Fibroblast of skin of scalp (primary cell): ENCODE results near the gene ENDOG.
"Not testable (repeated sequence)": the region's sequence is repeated elsewhere in the genome, so short reads cannot be mapped to it uniquely, and the experiment has no call there.

Experiments used
- DNase-seq: peaks from one replicate; pipeline ENCODE4 v3.0.0-alpha.2; 2013

The ENDOG gene

GRCh38 chr9:128829477-128830251 lies 11.4 kb downstream of the ENDOG start, which contains the start of gene SPOUT1:
Gene SPOUT1 (minus strand): TSS chr9:128829794. CDS start chr9:128829780, 14 bp downstream.
- peak; percentile 91 for DNase-seq

DNA sequence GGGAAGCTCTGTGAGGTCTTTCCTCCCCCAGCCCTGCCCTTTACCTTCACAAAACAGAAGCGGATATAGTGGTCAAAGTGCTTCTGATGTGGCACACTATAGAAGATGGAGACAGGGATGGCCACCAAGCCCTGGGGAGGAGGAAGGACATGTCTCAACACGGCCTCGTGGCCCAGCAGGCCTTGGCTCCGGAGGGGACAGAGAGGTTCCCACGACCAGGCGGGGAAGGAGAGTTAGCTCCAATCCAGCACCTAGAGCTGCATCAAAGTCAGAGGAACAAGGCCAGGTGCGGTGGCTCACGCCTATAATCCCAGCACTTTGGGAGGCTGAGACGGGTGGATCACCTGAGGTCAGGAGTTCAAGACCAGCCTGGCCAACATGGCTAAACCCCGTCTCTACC lies 15.4 kb downstream of the ENDOG start:
- no peak for DNase-seq

GRCh38 chr9:128835246-128836210 lies 17.2 kb downstream of the ENDOG start:
- no peak for DNase-seq

GRCh38 chr9:128836509-128837145 lies 18.3 kb downstream of the ENDOG start:
- DNase-seq = no peak

DNA sequence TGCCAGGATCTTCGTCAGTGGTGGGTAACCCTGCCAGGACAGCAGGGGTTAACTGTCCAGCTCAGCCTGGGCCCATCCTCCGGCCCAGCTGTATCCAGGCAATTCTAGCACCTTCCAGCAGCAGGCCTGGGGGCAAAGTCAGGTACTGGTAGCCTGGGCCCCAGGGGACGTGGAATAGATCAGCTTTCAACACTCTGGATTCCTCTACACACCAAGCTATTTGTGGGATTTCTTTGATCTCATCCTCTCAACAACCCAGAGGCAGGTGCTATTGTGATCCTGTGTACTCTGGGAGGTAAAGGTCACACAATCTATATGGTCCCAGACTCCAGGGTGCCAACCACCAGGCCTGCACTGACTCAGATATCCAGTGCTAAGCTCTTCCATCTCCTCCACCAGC lies 20.0 kb downstream of the ENDOG start:
- no peak for DNase-seq

GRCh38 chr9:128840524-128840923 lies 22.2 kb downstream of the ENDOG start:
- no peak for DNase-seq

DNA sequence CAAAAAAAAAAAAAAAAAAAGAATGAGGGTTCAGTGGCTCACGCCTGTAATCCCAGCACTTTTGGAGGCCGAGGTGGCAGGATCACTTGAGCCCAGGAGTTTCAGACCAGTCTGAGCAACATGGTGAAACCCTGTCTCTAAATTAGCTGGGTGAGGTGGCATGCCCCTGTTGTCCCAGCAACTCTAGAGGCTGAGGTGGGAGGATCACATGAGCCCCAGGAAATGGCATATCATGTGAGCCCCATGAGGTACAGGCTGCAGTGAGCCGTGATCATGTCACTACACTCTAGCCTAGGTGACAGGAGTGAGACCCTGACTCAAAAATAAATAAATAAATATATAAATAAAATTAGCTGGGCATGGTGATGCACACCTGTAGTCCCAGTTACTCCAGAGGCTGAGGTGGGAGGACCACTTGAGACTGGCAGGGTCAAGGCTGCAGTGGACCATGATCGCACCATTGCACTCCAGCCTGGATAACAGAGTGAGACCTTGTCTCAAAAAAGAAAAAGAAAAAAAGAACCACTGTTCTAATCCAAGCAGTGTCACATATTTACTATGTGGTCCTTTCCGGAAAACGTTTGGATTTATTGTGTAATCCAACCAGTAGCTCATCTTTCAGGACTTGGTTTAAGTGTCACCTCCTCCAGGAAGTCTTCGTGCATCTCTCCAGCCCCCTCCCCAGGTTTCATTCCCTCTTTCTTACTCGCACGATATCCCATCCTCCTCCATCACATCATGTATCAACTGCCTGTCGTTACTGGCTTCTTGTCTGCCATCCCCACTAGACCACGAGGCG lies 23.6 kb downstream of the ENDOG start:
- no peak for DNase-seq

DNA sequence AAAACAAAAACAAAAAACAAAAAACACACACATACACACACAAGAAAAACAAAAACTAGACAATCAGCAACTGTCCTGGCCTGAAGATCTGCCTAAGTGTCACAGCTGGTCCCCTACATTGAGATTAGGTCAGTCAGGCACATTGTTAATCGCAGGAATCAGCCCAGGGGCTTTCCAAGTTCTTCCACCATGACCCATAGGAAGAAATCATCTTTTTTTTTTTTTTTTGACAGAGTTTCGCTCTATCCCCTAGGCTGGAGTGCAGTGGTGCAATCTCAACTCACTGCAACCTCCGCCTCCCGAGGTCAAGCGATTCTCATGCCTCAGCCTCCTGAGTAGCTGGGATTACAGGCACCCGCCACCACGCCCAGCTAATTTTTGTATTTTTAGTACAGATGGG lies 24.9 kb downstream of the ENDOG start:
- DNase-seq = not testable (repeated sequence)

GRCh38 chr9:128845186-128845931 lies 27.1 kb downstream of the ENDOG start:
- no peak for DNase-seq

- no peak for DNase-seq
Observed at GRCh38 chr9:128846680-128847030, 28.4 kb downstream of the ENDOG start.

DNA sequence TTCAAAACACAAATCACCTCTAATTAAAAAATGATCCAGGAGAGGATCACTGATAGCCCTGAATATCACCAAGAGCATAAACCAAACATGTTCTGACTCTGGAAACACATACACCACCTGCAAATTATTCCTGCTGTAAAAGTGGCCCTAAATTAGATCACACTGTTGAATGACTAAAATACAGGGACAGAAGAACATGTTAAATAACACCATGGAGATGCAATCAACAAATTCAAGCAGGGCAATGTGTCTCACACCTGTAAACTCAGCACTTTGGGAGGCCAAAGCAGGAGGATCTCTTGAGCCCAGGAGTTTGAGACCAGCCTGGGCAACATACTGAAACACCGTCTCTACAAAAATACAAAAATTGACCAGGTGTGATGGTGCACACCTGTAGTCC lies 29.5 kb downstream of the ENDOG start:
- no peak for DNase-seq

- DNase-seq = not testable (repeated sequence)
Observed at GRCh38 chr9:128851024-128851423, 32.7 kb downstream of the ENDOG start.

DNA sequence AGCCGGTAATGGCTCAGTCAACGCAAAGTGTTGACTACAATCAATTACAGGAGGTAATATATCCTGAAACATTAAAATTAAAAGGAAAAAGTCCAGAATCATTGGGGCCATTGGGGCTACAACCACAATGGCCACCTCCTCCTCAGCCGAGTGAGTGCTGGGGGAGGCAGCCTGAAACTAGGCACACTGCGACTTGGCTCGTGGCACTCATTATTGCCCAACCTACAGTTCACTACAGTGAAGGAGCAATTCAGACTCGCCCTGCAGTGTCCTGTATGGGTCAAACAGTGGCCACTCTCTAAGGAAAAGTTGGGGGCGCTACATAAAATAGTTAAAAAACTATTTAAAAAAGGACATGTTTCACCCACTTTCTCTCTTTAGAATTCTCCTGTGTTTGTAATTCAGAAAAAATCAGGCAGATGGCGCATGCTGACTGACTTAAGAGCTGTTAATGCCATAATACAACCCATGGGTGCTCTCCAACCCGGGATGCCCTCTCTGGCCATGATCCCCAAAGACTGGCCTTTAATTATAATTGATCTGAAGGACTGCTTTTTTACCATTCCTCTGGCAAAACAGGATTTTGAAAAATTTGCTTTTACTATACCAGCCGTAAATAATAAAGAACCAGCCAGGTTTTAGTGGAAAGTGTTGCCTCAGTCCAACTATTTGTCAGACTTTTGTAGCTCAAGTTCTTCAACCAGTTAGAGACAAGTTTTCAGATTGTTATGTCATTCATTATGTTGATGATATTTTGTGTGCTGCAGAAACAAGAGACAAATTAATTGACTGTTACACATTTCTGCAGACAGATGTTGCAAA lies 33.7 kb downstream of the ENDOG start:
- peak; percentile 37 for DNase-seq

DNA sequence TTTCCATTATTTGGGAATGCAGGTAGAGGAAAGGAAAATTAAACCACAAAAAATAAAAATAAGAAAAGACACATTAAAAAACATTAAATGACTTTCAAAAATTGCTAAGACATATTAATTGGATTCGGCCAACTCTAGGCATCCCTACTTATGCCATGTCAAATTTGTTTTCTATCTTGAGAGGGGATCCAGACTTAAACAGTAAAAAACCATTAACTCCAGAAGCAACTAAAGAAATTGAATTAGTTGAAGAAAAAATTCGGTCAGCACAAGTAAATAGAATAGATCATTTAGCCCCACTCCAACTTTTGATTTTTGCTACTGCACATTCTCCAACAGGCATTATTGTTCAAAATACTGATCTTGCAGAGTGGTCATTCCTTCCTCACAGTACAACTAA lies 34.3 kb downstream of the ENDOG start:
- DNase-seq = not testable (repeated sequence)

DNA sequence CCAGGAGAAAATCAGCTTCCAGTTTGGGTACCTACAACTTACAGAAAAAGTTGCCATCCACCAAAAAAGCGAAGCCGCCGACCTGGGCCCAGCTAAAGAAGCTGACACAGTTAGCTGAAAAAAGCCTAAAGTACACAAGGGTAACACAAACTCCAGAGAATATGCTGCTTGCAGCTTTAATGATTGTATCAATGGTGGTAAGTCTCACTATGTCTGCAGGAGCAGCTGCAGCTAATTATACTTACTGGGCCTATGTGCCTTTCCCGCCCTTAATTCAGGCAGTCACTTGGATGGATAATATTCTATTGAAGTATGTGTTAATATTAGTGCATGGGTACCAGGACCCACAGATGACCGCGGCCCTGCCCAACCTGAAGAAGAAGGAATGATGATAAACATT lies 36.2 kb downstream of the ENDOG start:
- not testable (repeated sequence) for DNase-seq

DNA sequence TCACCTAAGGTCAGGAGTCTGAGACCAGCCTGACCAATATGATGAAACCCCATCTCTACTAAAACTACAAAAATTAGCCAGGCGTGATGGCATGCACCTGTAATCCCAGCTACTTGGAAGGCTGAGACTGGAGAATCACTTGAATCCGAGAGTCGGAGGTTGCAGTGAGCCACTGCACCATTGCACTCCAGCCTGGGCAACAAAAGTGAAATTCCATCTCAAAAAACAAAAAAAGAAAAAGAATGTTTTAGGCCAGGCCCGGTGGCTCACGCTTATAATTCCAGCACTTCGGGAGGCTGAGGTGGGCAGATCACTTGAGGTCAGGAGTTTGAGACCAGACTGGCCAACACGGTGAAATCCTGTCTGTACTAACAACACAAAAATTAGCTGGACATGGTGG lies 40.2 kb downstream of the ENDOG start:
- not testable (repeated sequence) for DNase-seq

DNA sequence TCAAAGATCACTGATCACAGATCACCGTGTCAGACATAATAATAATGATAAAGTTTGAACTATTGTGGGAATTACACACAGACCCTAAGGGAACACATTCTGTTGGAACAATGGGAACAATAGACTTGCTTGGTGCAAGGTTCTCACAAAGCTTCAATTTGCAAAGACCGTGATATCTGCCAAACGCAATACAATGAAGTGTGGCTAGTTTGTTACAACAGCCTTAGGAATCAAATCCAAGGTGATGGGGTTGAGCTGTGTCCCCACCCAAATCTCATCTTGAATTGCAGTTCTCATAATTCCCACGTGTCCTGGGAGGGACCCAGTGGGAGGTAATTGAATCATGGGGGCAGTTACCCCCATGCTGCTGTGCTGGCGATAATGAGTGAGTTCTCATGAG lies 42.6 kb downstream of the ENDOG start:
- DNase-seq = no peak

- DNase-seq = no peak
Observed at GRCh38 chr9:128861501-128861900, 43.2 kb downstream of the ENDOG start.

DNA sequence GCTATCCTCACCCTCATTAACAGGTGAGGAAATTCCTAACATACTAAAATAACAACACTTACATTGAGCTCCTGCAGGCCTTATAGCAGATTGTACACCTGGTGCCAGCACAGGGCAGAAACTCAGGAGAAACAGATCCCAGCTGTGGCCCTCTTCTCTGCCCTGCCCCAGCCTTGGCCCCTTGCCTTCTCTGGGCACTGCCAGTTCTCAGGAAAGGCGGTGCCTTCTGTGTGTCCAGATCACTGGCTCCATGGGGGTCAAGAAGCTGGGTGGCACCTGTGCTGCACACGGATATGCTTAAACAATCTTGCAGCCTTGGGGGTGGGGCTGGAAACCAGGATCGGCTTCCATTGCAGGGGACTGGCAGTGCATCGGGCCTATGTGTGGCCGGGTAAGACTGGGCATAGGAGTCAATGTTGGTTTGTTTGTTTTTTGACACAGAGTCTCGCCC lies 44.1 kb downstream of the ENDOG start:
- no peak for DNase-seq

GRCh38 chr9:128863647-128864046 lies 45.3 kb downstream of the ENDOG start:
- DNase-seq = peak; percentile 53
